WTC11 (cell line): ENCODE data around the gene RANBP3. TPM values are rescaled to one million over a fixed set of nuclear protein-coding genes. Genes with fewer than 3 reads are reported as not detected.
A peak's percentile ranks its signal among the peaks of the same experiment; 100 is the strongest.

ENCODE experiments used
- ATAC-seq: fragments of 200-7000 bp; cut with Tn5 transposase; 2 replicates; pipeline ENCODE4 v1.10.0; 2021; ENCODE audit warnings: mild to moderate bottlenecking, moderate library complexity
- CTCF ChIA-PET: fragments of 300-600 bp; sonication (Branson Sonifier 250); formaldehyde crosslinking; loops from one replicate; lab custom pipeline; 2021; ENCODE audit warnings: antibody characterized with exemption; lab: Charles Lee
- POLR2A ChIA-PET: fragments of 350-600 bp; sonication (Branson Sonifier 250); formaldehyde crosslinking; loops from one replicate; lab custom pipeline; 2021; ENCODE audit warnings: antibody characterized with exemption; lab: Charles Lee
- DNase-seq: peaks from one replicate; pipeline ENCODE4 v3.0.0; 2021; ENCODE audit warnings: low spot score
- H3K27ac Mint-ChIP-seq: 2 replicates; pipeline ENCODE4 v1.8.0; 2021; ENCODE audit warnings: mixed read lengths
- H3K27me3 Mint-ChIP-seq: 2 replicates; pipeline ENCODE4 v1.8.0; 2021; ENCODE audit warnings: low read depth, mild to moderate bottlenecking, moderate library complexity, mixed read lengths
- H3K36me3 Mint-ChIP-seq: 2 replicates; pipeline ENCODE4 v1.8.0; 2021; ENCODE audit warnings: mixed read lengths
- H3K4me1 Mint-ChIP-seq: 2 replicates; pipeline ENCODE4 v1.8.0; 2022; ENCODE audit warnings: mixed read lengths
- H3K4me3 Mint-ChIP-seq: 2 replicates; pipeline ENCODE4 v1.8.0; 2021; ENCODE audit warnings: mild to moderate bottlenecking, moderate library complexity, mixed read lengths
- H3K9me3 Mint-ChIP-seq: 2 replicates; pipeline ENCODE4 v1.8.0; 2021; ENCODE audit warnings: mixed read lengths
- ATF1 ChIP-seq: sonication (generic); formaldehyde crosslinking; IDR thresholded peaks from 2 replicates; pipeline ENCODE4 v1.8.1; 2023; ENCODE audit warnings: mild to moderate bottlenecking, moderate library complexity, missing genetic modification reagents
- CBFB ChIP-seq: sonication (generic); formaldehyde crosslinking; IDR thresholded peaks from 2 replicates; pipeline ENCODE4 v1.8.1; 2022; ENCODE audit warnings: mild to moderate bottlenecking, low read depth, missing genetic modification reagents
- CREB1 ChIP-seq: sonication (generic); formaldehyde crosslinking; IDR thresholded peaks from 2 replicates; pipeline ENCODE4 v1.8.0; 2023; ENCODE audit warnings: mild to moderate bottlenecking, missing genetic modification reagents
- CREM ChIP-seq: sonication (generic); formaldehyde crosslinking; IDR thresholded peaks from 2 replicates; pipeline ENCODE4 v1.8.1; 2022; ENCODE audit warnings: mild to moderate bottlenecking, missing genetic modification reagents, moderate library complexity
- EMX1 ChIP-seq: fragments of 250-450 bp; sonication (Bioruptor Pico); IDR thresholded peaks from 2 replicates; pipeline ENCODE4 v1.8.0; 2021; ENCODE audit warnings: mild to moderate bottlenecking
- FOXK1 ChIP-seq: sonication (generic); formaldehyde crosslinking; IDR thresholded peaks from 2 replicates; pipeline ENCODE4 v1.8.0; 2022; ENCODE audit warnings: mild to moderate bottlenecking, moderate library complexity, missing genetic modification reagents
- JAZF1 ChIP-seq: fragments of 250-450 bp; sonication (Bioruptor Pico); IDR thresholded peaks from 2 replicates; pipeline ENCODE4 v1.9.0; 2021; ENCODE audit warnings: moderate library complexity, mild to moderate bottlenecking, inconsistent platforms
- JUN ChIP-seq: sonication (generic); formaldehyde crosslinking; IDR thresholded peaks from 2 replicates; pipeline ENCODE4 v1.8.0; 2023; ENCODE audit warnings: mild to moderate bottlenecking, missing genetic modification reagents
- NFE2L1 ChIP-seq: sonication (generic); formaldehyde crosslinking; IDR thresholded peaks from 2 replicates; pipeline ENCODE4 v1.8.1; 2023; ENCODE audit warnings: missing genetic modification reagents
- NR1H2 ChIP-seq: sonication (generic); formaldehyde crosslinking; IDR thresholded peaks from 2 replicates; pipeline ENCODE4 v1.9.0; 2021; ENCODE audit warnings: mild to moderate bottlenecking, moderate library complexity, missing genetic modification reagents
- NR3C1 ChIP-seq: sonication (generic); formaldehyde crosslinking; conservative IDR thresholded peaks from 2 replicates; pipeline ENCODE4 v1.8.1; 2023; ENCODE audit warnings: low read depth, mild to moderate bottlenecking, missing genetic modification reagents
- RELA ChIP-seq: sonication (generic); formaldehyde crosslinking; IDR thresholded peaks from 2 replicates; pipeline ENCODE4 v1.8.1; 2022; ENCODE audit warnings: missing genetic modification reagents, mild to moderate bottlenecking, borderline replicate concordance
- ZBTB21 ChIP-seq: sonication (generic); formaldehyde crosslinking; IDR thresholded peaks from 2 replicates; pipeline ENCODE4 v1.8.1; 2023; ENCODE audit warnings: mild to moderate bottlenecking, missing genetic modification reagents, borderline replicate concordance
- ZNF396 ChIP-seq: fragments of 250-450 bp; sonication (Bioruptor Pico); IDR thresholded peaks from 2 replicates; pipeline ENCODE4 v1.8.0; 2021; ENCODE audit warnings: mild to moderate bottlenecking, moderate library complexity, borderline replicate concordance
- ZNF416 ChIP-seq: fragments of 250-450 bp; sonication (Bioruptor Pico); IDR thresholded peaks from 2 replicates; pipeline ENCODE4 v1.9.0; 2021; ENCODE audit warnings: mild to moderate bottlenecking, inconsistent platforms
- total RNA-seq: library from RNA; stranded (reverse); gene quantifications from 3 replicates; pipeline ENCODE4 v1.2.3, GENCODE V29; 2021
- TF ChIP-seq, protein P1 (sequence below): sonication (generic); formaldehyde crosslinking; IDR thresholded peaks from 2 replicates; pipeline ENCODE4 v1.8.1; 2023; ENCODE audit warnings: mild to moderate bottlenecking, missing genetic modification reagents
- TF ChIP-seq, protein P2 (sequence below): sonication (generic); formaldehyde crosslinking; IDR thresholded peaks from 2 replicates; pipeline ENCODE4 v1.8.0; 2023; ENCODE audit warnings: missing genetic modification reagents
- TF ChIP-seq, protein P3 (sequence below): fragments of 250-450 bp; sonication (Bioruptor Pico); IDR thresholded peaks from 2 replicates; pipeline ENCODE4 v1.9.0; 2021; ENCODE audit warnings: mild to moderate bottlenecking
- TF ChIP-seq, protein P4 (sequence below): sonication (generic); formaldehyde crosslinking; IDR thresholded peaks from 2 replicates; pipeline ENCODE4 v1.8.1; 2022; ENCODE audit warnings: missing genetic modification reagents, borderline replicate concordance
- TF ChIP-seq, protein P5 (sequence below): sonication (generic); formaldehyde crosslinking; IDR thresholded peaks from 2 replicates; pipeline ENCODE4 v1.8.1; 2022; ENCODE audit warnings: mild to moderate bottlenecking, missing genetic modification reagents, moderate library complexity, borderline replicate concordance
- TF ChIP-seq, protein P6 (sequence below): fragments of 250-450 bp; sonication (Bioruptor Pico); IDR thresholded peaks from 2 replicates; pipeline ENCODE4 v1.9.0; 2021; ENCODE audit warnings: moderate library complexity, mild to moderate bottlenecking, inconsistent platforms, borderline replicate concordance
- TF ChIP-seq, protein P7 (sequence below): fragments of 250-450 bp; sonication (Bioruptor Pico); IDR thresholded peaks from 2 replicates; pipeline ENCODE4 v1.8.0; 2021; ENCODE audit warnings: mild to moderate bottlenecking
- TF ChIP-seq, protein P8 (sequence below): fragments of 250-450 bp; sonication (Bioruptor Pico); IDR thresholded peaks from 2 replicates; pipeline ENCODE4 v1.9.0; 2021; ENCODE audit warnings: mild to moderate bottlenecking
- TF ChIP-seq, protein P9 (sequence below): sonication (generic); formaldehyde crosslinking; IDR thresholded peaks from 2 replicates; pipeline ENCODE4 v1.8.0; 2022; ENCODE audit warnings: mild to moderate bottlenecking, missing genetic modification reagents

The RANBP3 gene
- total RNA-seq, 1 experiment from 2014 or later, result 76.3 TPM

DNA sequence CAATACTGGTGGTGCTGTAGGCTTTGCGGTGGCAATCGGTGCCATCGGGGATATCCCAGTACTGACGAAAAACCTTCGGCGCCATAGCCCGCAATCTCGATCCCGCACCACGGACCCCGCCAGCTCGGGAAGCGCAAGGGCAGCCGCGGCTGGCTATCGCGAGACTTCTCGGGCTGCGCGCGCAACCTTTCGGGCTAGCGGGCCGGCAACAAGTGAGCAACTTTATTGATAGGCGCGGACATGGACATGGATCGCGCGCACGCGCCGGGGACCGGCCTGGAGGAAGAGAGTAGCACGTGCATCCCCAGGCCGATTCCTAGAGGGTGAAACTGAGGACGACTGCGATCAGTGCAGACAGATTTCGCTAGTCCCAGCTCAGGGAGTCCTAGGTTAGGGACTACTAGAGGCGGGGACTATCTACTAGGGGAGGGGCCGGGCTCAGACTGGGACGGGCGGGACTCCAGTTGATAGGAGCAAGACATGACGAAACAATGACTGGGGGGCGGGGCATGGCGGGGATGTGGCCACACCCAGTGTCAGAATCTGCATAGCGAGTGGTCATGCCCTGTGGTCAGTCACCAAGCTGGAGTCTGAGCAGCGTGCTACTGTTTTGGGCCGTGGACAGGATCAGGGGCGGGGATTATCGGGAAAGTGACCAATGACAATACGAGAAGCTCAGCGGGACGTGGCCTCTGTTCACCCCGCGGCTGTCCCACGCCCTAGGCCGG, 74.2 kb downstream of the RANBP3 start, which contains the start of gene NDUFA11 (continued):
- TF ChIP-seq, protein P1, sequence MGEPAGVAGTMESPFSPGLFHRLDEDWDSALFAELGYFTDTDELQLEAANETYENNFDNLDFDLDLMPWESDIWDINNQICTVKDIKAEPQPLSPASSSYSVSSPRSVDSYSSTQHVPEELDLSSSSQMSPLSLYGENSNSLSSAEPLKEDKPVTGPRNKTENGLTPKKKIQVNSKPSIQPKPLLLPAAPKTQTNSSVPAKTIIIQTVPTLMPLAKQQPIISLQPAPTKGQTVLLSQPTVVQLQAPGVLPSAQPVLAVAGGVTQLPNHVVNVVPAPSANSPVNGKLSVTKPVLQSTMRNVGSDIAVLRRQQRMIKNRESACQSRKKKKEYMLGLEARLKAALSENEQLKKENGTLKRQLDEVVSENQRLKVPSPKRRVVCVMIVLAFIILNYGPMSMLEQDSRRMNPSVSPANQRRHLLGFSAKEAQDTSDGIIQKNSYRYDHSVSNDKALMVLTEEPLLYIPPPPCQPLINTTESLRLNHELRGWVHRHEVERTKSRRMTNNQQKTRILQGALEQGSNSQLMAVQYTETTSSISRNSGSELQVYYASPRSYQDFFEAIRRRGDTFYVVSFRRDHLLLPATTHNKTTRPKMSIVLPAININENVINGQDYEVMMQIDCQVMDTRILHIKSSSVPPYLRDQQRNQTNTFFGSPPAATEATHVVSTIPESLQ (CRISPR knock-in tag), result no peak
- TF ChIP-seq NR3C1 (CRISPR knock-in tag) (no peak), NFE2L1 (no peak), CREB1 (CRISPR knock-in tag) (no peak), ZBTB21 (CRISPR knock-in tag) (no peak), NR1H2 (CRISPR knock-in tag) (peak; percentile 42; the same call in 1 of the 2 replicates), ZNF416 (CRISPR knock-in tag) (no peak), JAZF1 (CRISPR knock-in tag) (no peak), JUN (CRISPR knock-in tag) (no peak)
- TF ChIP-seq, protein P2, sequence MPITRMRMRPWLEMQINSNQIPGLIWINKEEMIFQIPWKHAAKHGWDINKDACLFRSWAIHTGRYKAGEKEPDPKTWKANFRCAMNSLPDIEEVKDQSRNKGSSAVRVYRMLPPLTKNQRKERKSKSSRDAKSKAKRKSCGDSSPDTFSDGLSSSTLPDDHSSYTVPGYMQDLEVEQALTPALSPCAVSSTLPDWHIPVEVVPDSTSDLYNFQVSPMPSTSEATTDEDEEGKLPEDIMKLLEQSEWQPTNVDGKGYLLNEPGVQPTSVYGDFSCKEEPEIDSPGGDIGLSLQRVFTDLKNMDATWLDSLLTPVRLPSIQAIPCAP (CRISPR knock-in tag), result no peak
- TF ChIP-seq, protein P3, sequence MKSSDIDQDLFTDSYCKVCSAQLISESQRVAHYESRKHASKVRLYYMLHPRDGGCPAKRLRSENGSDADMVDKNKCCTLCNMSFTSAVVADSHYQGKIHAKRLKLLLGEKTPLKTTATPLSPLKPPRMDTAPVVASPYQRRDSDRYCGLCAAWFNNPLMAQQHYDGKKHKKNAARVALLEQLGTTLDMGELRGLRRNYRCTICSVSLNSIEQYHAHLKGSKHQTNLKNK, result no peak
- TF ChIP-seq, protein P4, sequence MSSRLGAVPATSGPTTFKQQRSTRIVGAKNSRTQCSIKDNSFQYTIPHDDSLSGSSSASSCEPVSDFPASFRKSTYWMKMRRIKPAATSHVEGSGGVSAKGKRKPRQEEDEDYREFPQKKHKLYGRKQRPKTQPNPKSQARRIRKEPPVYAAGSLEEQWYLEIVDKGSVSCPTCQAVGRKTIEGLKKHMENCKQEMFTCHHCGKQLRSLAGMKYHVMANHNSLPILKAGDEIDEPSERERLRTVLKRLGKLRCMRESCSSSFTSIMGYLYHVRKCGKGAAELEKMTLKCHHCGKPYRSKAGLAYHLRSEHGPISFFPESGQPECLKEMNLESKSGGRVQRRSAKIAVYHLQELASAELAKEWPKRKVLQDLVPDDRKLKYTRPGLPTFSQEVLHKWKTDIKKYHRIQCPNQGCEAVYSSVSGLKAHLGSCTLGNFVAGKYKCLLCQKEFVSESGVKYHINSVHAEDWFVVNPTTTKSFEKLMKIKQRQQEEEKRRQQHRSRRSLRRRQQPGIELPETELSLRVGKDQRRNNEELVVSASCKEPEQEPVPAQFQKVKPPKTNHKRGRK (CRISPR knock-in tag), result no peak

DNA sequence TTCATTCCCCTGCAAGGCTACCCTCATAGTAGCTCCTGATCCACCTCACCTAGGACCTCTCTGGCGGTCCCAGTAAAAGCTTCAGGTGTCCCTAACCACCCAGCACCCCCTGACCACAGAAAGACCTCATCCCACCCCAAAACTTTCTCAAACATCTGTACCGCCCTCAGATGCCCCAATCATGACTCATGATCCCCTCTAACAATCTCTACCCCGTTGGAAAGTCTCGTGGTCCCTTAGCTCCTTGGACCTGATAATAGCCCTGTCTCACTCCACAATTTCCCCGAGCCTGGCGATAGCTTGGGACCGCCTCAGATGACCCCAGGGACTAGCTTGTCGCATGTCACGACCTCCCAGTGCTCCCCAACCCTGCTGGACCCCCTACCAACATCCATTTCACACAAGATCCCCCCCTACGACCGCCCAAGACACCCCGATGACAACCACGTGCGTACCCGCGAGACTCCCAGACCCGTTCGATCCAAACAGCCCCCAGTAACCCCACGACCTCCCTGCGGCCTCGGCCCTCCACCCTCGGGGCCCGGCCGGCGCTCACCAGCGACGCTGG, 74.8 kb downstream of the RANBP3 start:
- peak overlapping the region; percentile 93 for H3K4me3 Mint-ChIP-seq
- ChIA-PET CTCF (interaction anchor here (0.6 to 5.3 kb wide), 9 partner anchors 13 to 1691 kb away, joined by 3 to 83 read pairs (median 6); partner anchors contain the start of genes CATSPERD, LONP1, NRTN and RPL36), POLR2A (interaction anchor here (0.6 to 2.6 kb wide), 3 partner anchors 24 to 75 kb away, joined by 3 to 18 read pairs (median 4); no protein-coding TSS in a partner anchor)
- ATAC-seq, result no peak
- peaks cover 4% of the 10 kb centered on the region for H3K4me1 Mint-ChIP-seq
- no peaks in the 10 kb centered on the region for H3K27me3 Mint-ChIP-seq
- peaks cover 11% of the 10 kb centered on the region for H3K36me3 Mint-ChIP-seq
- H3K27ac Mint-ChIP-seq, result peak overlapping the region; percentile 99
- no peak for DNase-seq
- H3K9me3 Mint-ChIP-seq, result no peaks in the 10 kb centered on the region
- TF ChIP-seq EMX1 (CRISPR knock-in tag) (no peak), ZNF396 (no peak), RELA (no peak), CREM (CRISPR knock-in tag) (no peak; the same call in 1 of the 2 replicates), CBFB (no peak), NR3C1 (CRISPR knock-in tag) (no peak), FOXK1 (CRISPR knock-in tag) (no peak), ATF1 (no peak)
- TF ChIP-seq, protein P5, sequence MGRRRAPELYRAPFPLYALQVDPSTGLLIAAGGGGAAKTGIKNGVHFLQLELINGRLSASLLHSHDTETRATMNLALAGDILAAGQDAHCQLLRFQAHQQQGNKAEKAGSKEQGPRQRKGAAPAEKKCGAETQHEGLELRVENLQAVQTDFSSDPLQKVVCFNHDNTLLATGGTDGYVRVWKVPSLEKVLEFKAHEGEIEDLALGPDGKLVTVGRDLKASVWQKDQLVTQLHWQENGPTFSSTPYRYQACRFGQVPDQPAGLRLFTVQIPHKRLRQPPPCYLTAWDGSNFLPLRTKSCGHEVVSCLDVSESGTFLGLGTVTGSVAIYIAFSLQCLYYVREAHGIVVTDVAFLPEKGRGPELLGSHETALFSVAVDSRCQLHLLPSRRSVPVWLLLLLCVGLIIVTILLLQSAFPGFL (CRISPR knock-in tag), result no peak
- TF ChIP-seq, protein P6, sequence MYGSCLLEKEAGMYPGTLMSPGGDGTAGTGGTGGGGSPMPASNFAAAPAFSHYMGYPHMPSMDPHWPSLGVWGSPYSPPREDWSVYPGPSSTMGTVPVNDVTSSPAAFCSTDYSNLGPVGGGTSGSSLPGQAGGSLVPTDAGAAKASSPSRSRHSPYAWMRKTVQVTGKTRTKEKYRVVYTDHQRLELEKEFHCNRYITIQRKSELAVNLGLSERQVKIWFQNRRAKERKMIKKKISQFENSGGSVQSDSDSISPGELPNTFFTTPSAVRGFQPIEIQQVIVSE, result no peak
- TF ChIP-seq, protein P7, sequence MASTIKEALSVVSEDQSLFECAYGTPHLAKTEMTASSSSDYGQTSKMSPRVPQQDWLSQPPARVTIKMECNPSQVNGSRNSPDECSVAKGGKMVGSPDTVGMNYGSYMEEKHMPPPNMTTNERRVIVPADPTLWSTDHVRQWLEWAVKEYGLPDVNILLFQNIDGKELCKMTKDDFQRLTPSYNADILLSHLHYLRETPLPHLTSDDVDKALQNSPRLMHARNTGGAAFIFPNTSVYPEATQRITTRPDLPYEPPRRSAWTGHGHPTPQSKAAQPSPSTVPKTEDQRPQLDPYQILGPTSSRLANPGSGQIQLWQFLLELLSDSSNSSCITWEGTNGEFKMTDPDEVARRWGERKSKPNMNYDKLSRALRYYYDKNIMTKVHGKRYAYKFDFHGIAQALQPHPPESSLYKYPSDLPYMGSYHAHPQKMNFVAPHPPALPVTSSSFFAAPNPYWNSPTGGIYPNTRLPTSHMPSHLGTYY (CRISPR knock-in tag), result no peak
- TF ChIP-seq, protein P8, sequence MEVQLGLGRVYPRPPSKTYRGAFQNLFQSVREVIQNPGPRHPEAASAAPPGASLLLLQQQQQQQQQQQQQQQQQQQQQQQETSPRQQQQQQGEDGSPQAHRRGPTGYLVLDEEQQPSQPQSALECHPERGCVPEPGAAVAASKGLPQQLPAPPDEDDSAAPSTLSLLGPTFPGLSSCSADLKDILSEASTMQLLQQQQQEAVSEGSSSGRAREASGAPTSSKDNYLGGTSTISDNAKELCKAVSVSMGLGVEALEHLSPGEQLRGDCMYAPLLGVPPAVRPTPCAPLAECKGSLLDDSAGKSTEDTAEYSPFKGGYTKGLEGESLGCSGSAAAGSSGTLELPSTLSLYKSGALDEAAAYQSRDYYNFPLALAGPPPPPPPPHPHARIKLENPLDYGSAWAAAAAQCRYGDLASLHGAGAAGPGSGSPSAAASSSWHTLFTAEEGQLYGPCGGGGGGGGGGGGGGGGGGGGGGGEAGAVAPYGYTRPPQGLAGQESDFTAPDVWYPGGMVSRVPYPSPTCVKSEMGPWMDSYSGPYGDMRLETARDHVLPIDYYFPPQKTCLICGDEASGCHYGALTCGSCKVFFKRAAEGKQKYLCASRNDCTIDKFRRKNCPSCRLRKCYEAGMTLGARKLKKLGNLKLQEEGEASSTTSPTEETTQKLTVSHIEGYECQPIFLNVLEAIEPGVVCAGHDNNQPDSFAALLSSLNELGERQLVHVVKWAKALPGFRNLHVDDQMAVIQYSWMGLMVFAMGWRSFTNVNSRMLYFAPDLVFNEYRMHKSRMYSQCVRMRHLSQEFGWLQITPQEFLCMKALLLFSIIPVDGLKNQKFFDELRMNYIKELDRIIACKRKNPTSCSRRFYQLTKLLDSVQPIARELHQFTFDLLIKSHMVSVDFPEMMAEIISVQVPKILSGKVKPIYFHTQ (CRISPR knock-in tag), result no peak
- TF ChIP-seq, protein P9, sequence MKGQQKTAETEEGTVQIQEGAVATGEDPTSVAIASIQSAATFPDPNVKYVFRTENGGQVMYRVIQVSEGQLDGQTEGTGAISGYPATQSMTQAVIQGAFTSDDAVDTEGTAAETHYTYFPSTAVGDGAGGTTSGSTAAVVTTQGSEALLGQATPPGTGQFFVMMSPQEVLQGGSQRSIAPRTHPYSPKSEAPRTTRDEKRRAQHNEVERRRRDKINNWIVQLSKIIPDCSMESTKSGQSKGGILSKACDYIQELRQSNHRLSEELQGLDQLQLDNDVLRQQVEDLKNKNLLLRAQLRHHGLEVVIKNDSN (CRISPR knock-in tag), result no peak
